GM19467 (cell line): ENCODE results near the gene GPR160.
"Not testable (repeated sequence)": the region's sequence is repeated elsewhere in the genome, so short reads cannot be mapped to it uniquely, and the experiment has no call there.

Experiments used
- ATAC-seq: cut with Tn5 transposase; IDR thresholded peaks from one replicate; pipeline ENCODE4 v1.9.1; 2021; ENCODE audit warnings: mild to moderate bottlenecking, moderate library complexity; ENCODE audit not compliant: unreplicated experiment

The GPR160 gene, protein sequence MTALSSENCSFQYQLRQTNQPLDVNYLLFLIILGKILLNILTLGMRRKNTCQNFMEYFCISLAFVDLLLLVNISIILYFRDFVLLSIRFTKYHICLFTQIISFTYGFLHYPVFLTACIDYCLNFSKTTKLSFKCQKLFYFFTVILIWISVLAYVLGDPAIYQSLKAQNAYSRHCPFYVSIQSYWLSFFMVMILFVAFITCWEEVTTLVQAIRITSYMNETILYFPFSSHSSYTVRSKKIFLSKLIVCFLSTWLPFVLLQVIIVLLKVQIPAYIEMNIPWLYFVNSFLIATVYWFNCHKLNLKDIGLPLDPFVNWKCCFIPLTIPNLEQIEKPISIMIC

GRCh38 chr3:170037463-170038433, at the start of gene GPR160:
TSS of gene GPR160 (plus strand) at chr3:170037995. CDS start at chr3:170083973, 45,978 bp downstream.
- ATAC-seq: peak; percentile 87

DNA sequence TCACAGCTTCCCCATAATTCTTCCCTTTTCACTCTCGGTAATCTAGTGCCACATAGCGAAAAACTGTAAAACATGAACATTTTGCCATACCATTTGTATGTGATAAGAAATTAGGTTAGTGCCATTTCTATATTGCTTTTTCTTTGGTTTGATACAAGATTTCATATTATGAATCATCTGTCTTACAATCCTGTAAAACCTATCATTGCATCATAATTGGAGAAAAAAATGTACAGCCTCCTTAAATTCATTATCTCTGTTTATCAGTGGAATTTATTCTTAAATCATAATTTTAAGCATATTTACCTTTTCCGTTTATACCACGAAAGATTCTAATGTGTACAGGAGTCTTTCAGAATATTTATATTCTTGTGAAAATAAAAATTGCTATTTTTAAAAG, 47.4 kb upstream of the GPR160 start:
- no peak for ATAC-seq

DNA sequence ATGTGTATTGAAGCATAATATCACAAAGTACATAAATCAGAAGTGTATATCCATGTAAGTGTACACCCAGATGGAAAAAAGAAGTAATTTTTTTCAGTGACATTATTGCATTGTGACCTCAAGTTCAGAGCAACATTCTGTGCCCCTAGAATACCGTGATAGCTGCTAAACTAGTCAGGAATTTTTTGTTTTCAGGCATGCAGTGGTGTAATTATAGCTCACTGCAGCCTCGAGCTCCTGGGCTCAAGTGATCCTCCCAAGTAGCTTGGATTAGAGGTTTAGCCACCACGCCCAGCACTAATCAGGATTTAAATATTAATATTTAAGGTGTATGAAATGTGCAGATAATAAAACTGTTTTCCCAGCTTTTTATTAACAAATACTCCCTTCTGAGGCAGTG, 45.6 kb upstream of the GPR160 start:
- no peak for ATAC-seq

- no peak for ATAC-seq
Observed at GRCh38 chr3:169992781-169993180, 45.0 kb upstream of the GPR160 start.

DNA sequence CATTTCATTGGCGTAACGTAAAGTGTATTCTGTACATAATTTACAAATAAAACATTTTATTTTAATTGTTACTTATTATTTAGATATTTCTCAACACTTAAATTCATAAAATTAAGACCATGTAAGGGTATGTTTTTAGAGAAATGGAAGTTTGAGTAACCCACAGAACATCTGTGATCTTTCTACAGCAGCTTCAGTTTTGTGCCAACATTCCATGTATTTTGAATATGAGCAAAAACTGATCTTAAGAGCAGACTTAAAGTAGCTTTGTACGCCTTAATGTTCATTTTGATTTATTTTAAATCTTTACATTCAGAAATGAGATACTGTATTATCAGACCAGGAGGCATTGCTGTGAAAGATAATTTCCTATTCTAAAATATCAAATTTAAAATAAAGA, 44.0 kb upstream of the GPR160 start:
- ATAC-seq: no peak

GRCh38 chr3:169996063-169996462, 41.7 kb upstream of the GPR160 start:
- no peak for ATAC-seq

GRCh38 chr3:169998668-169999131, 39.1 kb upstream of the GPR160 start:
- peak; percentile 21 for ATAC-seq

DNA sequence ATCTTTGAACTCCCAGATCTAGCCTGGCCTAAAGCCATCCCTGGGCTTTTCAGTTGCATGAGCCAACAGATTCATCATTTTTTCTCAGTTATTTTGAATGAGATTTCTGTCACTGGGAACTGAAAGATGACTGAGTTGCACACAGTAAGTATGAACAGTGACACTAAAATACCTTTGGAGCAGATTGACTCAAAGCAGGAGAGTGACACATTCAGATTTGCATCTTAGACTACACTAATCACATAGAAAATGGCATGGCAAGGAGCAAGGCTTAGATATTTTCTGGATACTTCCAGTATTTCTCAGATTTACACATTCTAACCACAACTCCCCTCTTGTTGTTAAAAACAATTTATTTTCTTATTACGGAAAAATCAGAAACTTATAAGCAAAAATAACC, 38.4 kb upstream of the GPR160 start:
- ATAC-seq: peak; percentile 67

GRCh38 chr3:170000051-170000450, 37.7 kb upstream of the GPR160 start:
- ATAC-seq: no peak

DNA sequence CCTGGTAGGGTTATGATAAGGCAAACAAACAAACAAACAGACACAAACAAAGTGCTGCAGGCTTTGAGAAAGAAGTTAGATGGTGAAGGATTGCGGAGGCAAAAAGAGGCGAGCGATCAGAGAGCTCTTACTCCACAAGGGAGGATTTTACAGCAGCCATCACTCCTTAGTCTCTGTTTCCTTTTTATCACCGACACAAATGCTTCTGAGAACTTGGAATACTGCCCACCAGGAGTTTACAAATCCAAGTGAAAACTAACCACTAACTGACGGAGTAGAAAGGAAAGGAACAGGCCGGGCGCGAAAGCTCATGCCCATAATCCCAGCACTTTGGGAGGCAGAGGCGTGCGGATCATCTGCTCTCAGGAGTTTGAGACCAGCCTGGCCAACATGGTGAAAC, 35.6 kb upstream of the GPR160 start:
- ATAC-seq: no peak

GRCh38 chr3:170002879-170003278, 34.9 kb upstream of the GPR160 start:
- no peak for ATAC-seq

GRCh38 chr3:170003881-170004356, 33.9 kb upstream of the GPR160 start:
- ATAC-seq: no peak

GRCh38 chr3:170007031-170007663, 30.6 kb upstream of the GPR160 start:
- peak; percentile 85 for ATAC-seq

DNA sequence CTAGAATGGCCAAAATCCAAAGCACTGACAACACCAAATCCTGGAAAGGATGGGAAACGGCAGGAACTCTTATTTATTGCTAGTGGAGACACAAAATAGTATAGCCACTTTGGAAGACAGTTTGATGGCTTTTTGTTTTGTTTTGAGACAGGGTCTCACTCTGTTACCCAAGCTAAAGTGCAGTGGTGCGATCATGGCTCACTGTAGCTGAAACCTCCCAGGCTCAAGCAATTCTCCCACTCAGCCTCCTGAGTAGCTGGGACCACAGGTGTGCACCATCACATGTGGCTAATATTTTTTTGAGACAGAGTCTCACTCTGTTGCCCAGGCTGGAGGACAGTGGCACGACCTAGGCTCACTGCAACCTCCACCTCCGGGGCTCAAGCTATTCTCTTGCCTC, 27.3 kb upstream of the GPR160 start:
- no peak for ATAC-seq

GRCh38 chr3:170012683-170013400, 25.0 kb upstream of the GPR160 start:
- no peak for ATAC-seq

DNA sequence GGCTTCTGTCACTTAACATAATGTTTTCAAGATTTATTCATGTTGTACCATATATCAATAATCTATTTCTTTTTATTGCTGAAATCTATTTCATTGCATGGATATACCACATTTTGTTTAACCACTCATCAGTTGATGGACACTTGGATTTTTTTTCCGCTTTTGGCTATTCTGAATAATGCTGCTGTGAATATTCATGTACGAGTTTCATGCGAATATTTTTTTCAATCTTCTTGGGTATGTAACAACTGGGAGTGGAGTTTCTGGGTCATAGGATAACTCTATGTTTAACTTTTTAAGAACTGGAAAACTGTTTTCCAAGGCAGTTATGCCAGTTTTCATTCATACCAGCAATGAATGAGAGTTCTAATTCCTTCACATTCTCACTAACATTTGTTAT, 21.7 kb upstream of the GPR160 start:
- ATAC-seq: no peak

DNA sequence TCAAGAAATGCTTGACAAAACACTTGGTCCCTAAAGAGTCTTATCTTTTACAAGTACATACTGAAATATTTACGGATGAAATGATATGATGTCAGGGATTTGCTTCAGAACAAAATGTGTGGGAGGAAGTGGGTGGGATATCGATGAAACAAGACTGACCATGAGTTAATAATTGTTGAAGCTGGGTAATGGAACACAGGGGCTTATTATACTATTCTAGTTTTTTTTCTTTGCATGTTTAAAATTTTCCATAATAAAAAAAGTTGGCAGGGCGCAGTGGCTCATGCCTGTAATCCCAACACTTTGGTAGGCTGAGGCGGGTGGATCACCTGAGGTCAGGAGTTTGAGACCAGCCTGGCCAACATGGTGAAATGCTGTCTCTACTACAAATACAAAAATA, 18.5 kb upstream of the GPR160 start:
- not testable (repeated sequence) for ATAC-seq

DNA sequence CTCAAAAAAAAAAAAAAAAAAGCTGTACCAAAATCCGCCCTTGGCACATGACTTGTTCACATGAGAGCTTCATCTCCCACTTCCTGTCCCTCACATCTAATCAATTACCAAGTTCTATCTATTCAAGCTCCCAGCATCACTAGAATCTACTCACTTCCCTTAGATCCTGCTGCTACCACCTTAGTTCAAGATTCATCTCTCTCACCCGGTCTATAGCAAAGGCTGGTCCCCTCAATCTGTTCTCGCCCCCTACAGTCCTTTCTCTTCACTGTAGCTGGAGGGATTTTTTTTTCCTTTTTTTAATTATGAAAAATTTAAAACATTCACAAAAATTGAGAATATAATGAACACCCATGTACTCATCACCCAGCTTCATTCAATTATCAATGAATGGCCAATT, 16.7 kb upstream of the GPR160 start:
- ATAC-seq: no peak

- no peak for ATAC-seq
Observed at GRCh38 chr3:170022336-170022735, 15.5 kb upstream of the GPR160 start.

GRCh38 chr3:170023165-170023564, 14.6 kb upstream of the GPR160 start:
- no peak for ATAC-seq

DNA sequence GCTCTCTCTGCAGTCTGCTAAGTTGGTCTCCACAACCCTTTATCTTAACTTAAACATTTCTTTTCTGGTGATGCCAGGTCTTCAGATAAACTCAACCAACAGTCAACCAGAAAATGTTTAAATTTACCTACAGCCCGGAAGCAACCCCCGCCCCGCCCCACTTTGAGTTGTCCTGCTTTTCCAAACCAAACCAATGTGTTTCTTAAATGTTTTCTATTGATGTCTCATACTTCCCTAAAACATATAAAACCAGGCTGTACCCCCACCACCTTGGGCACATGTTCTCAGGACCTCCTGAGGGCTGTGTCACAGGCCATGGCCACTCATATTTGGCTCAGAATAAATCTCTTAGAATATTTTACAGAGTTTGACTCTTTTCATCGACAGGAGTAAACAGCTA, 13.2 kb upstream of the GPR160 start:
- ATAC-seq: no peak
